ENCODE measurements around the gene GPR39. TPM values are rescaled to one million over a fixed set of nuclear protein-coding genes. Genes with fewer than 3 reads are reported as not detected.

The GPR39 gene
- total RNA-seq, 2 experiments from 2014 or later = not detected

- peaks cover 7% of the 10 kb centered on the region for H3K27me3 Mint-ChIP-seq
- no peaks in the 10 kb centered on the region for H3K36me3 Mint-ChIP-seq (ENCODE audit: low read depth)
- DNase-seq (no peak), ATAC-seq (no peak)
- H3K4me3 Mint-ChIP-seq = no peak overlapping the region
- no peaks in the 10 kb centered on the region for H3K9me3 Mint-ChIP-seq
- no peak for TF ChIP-seq CTCF (IDR thresholded peaks at IDR 0.05)
- POLR2A ChIA-PET = no interaction called here
- no peaks in the 10 kb centered on the region for H3K4me1 Mint-ChIP-seq (ENCODE audit: low read depth)
- CTCF ChIA-PET = no interaction called here
- intact Hi-C loops (cut with micrococcal nuclease) = no loop called here
- no peak overlapping the region for H3K27ac Mint-ChIP-seq
Observed at GRCh38 chr2:132676999-132677398, 260.4 kb downstream of the GPR39 start.

- ATAC-seq (no peak), DNase-seq (no peak)
- CTCF ChIA-PET = no interaction called here
- Mint-ChIP-seq H3K9me3 (no peaks in the 10 kb centered on the region), H3K4me1 (ENCODE audit: low read depth) (no peaks in the 10 kb centered on the region), H3K27ac (no peak overlapping the region), H3K4me3 (no peak overlapping the region), H3K36me3 (ENCODE audit: low read depth) (no peaks in the 10 kb centered on the region), H3K27me3 (peaks cover 4% of the 10 kb centered on the region)
- POLR2A ChIA-PET = no interaction called here
- intact Hi-C loops (cut with micrococcal nuclease) = no loop called here
- TF ChIP-seq CTCF (IDR thresholded peaks at IDR 0.05) = no peak
Observed at GRCh38 chr2:132677661-132678060, 261.1 kb downstream of the GPR39 start.

- no peak for TF ChIP-seq CTCF (IDR thresholded peaks at IDR 0.05)
- Mint-ChIP-seq H3K27ac (no peak overlapping the region), H3K36me3 (ENCODE audit: low read depth) (no peaks in the 10 kb centered on the region), H3K4me1 (ENCODE audit: low read depth) (no peaks in the 10 kb centered on the region), H3K27me3 (peaks cover 2% of the 10 kb centered on the region), H3K9me3 (no peaks in the 10 kb centered on the region), H3K4me3 (no peak overlapping the region)
- no peak for DNase-seq
- POLR2A ChIA-PET = no interaction called here
- CTCF ChIA-PET = no interaction called here
- intact Hi-C loops (cut with micrococcal nuclease) = no loop called here
- no peak for ATAC-seq
Observed at GRCh38 chr2:132678483-132678882, 261.9 kb downstream of the GPR39 start.

DNA sequence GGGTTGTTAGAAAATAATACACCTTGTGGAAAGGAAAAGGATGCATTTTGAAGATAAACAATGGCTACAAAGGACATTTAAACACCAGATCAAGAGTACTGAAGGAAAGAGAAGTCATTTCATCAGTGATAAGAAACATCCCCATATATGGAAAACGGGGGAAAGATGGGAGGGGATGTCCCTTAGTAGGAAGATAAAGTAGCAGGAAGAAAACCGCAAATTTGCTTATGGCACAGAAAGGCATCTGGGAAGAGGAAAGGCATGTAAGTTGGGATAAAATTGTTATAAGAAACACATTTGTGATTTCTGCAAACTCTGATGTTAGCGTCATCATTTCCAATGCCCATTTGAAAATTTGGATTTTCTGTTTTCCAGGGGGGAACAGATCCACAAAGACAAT, 263.9 kb downstream of the GPR39 start:
- ATAC-seq (no peak), DNase-seq (no peak)
- H3K4me1 Mint-ChIP-seq (ENCODE audit: low read depth) = no peaks in the 10 kb centered on the region
- H3K27me3 Mint-ChIP-seq = peaks cover 2% of the 10 kb centered on the region
- ChIA-PET CTCF (no interaction called here), POLR2A (no interaction called here)
- TF ChIP-seq CTCF (IDR thresholded peaks at IDR 0.05) = no peak
- intact Hi-C loops (cut with micrococcal nuclease) = no loop called here
- H3K27ac Mint-ChIP-seq = no peak overlapping the region
- H3K36me3 Mint-ChIP-seq (ENCODE audit: low read depth) = no peaks in the 10 kb centered on the region
- no peaks in the 10 kb centered on the region for H3K9me3 Mint-ChIP-seq
- no peak overlapping the region for H3K4me3 Mint-ChIP-seq

GRCh38 chr2:132681766-132682165, 265.2 kb downstream of the GPR39 start:
- no peaks in the 10 kb centered on the region for H3K9me3 Mint-ChIP-seq
- H3K4me1 Mint-ChIP-seq (ENCODE audit: low read depth) = no peaks in the 10 kb centered on the region
- DNase-seq (no peak), ATAC-seq (no peak)
- H3K4me3 Mint-ChIP-seq = no peak overlapping the region
- POLR2A ChIA-PET = no interaction called here
- CTCF ChIA-PET = no interaction called here
- no peaks in the 10 kb centered on the region for H3K27me3 Mint-ChIP-seq
- intact Hi-C loops (cut with micrococcal nuclease) = no loop called here
- no peak for TF ChIP-seq CTCF (IDR thresholded peaks at IDR 0.05)
- H3K36me3 Mint-ChIP-seq (ENCODE audit: low read depth) = no peaks in the 10 kb centered on the region
- H3K27ac Mint-ChIP-seq = no peak overlapping the region
